Hepatocyte (in vitro differentiated cells): Measurements from ENCODE around the gene RNF121. TPM values are rescaled to one million over a fixed set of nuclear protein-coding genes. Genes with fewer than 3 reads are reported as not detected.

Source experiments
- DNase-seq: peaks from one replicate; pipeline ENCODE4 v3.0.0-alpha.2; 2016; ENCODE audit warnings: low spot score
- H2AFZ ChIP-seq: fragments of 200-600 bp; sonication (generic); 2 replicates; pipeline ENCODE4 v1.6.0; 2016; ENCODE audit warnings: antibody characterized with exemption, mild to moderate bottlenecking
- H3K27ac ChIP-seq: fragments of 200-600 bp; sonication (generic); 2 replicates; pipeline ENCODE4 v1.5.1; 2016; ENCODE audit warnings: mild to moderate bottlenecking
- H3K27me3 ChIP-seq: fragments of 200-600 bp; sonication (generic); 2 replicates; pipeline ENCODE4 v1.6.1; 2016
- H3K36me3 ChIP-seq: fragments of 200-600 bp; sonication (generic); replicated peaks from 2 replicates; pipeline ENCODE4 v1.5.1; 2016; ENCODE audit warnings: low read depth; ENCODE audit not compliant: insufficient read depth
- H3K4me1 ChIP-seq: fragments of 200-600 bp; sonication (generic); 2 replicates; pipeline ENCODE4 v1.5.1; 2016; ENCODE audit warnings: mild to moderate bottlenecking, moderate library complexity; ENCODE audit not compliant: insufficient read depth
- H3K4me2 ChIP-seq: fragments of 200-600 bp; sonication (generic); 2 replicates; pipeline ENCODE4 v1.6.0; 2016
- H3K4me3 ChIP-seq: fragments of 200-600 bp; sonication (generic); 2 replicates; pipeline ENCODE4 v1.5.1; 2016; ENCODE audit warnings: mild to moderate bottlenecking
- H3K79me2 ChIP-seq: fragments of 200-600 bp; sonication (generic); 2 replicates; pipeline ENCODE4 v1.6.0; 2017; ENCODE audit warnings: mild to moderate bottlenecking
- H3K9me2 ChIP-seq: fragments of 200-600 bp; sonication (generic); replicated peaks from 2 replicates; pipeline ENCODE4 v1.6.0; 2017; ENCODE audit warnings: mild to moderate bottlenecking; ENCODE audit not compliant: insufficient read depth
- H3K9me3 ChIP-seq: fragments of 200-600 bp; sonication (generic); 2 replicates; pipeline ENCODE4 v1.5.1; 2016; ENCODE audit warnings: low read depth, mild to moderate bottlenecking
- H4K20me1 ChIP-seq: fragments of 200-600 bp; sonication (generic); 2 replicates; pipeline ENCODE4 v1.6.0; 2016; ENCODE audit warnings: mild to moderate bottlenecking; ENCODE audit not compliant: insufficient read depth, poor library complexity, severe bottlenecking
- CTCF ChIP-seq: fragments of 200-600 bp; sonication (generic); IDR thresholded peaks from 2 replicates; pipeline ENCODE4 v1.5.1; 2016; ENCODE audit warnings: antibody characterized with exemption, mild to moderate bottlenecking; ENCODE audit not compliant: poor library complexity
- EZH2 ChIP-seq: fragments of 200-600 bp; sonication (generic); IDR thresholded peaks from 2 replicates; pipeline ENCODE4 v1.6.1; 2016; ENCODE audit warnings: antibody characterized with exemption, mild to moderate bottlenecking, borderline replicate concordance
- EZH2phosphoT487 ChIP-seq: fragments of 200-600 bp; sonication (generic); IDR thresholded peaks from one replicate; pipeline ENCODE4 v1.6.1; 2018; ENCODE audit warnings: antibody characterized with exemption, mild to moderate bottlenecking, low read depth, moderate library complexity; ENCODE audit not compliant: unreplicated experiment, severe bottlenecking
- WGBS: methylation state at CpG from one replicate; pipeline ENCODE4 v1.1.6; 2016; ENCODE audit warnings: low lambda C conversion rate; ENCODE audit errors: missing lambda C conversion rate; 5-methylcytosine and 5-hydroxymethylcytosine counted together
- polyA plus RNA-seq: library from polyadenylated mRNA; unstranded; fragments of >200 nt; fragmentation: Nextera tagmentation; extraction: Ambion mirVana; gene quantifications from 2 replicates; pipeline ENCODE4 v1.2.1, GENCODE V29; 2016
- total RNA-seq: library from RNA; depleted of rRNA; stranded (reverse); fragments of >200 nt; gene quantifications from 2 replicates; pipeline ENCODE4 v1.2.3, GENCODE V29; 2014

The RNF121 gene
- total and polyA plus RNA-seq, 2 experiments from 2014 or later: 26.5 to 29.4 TPM

- WGBS: 87% methylated on average over 7 of the region's 7 CpGs
- Histone ChIP-seq H3K27me3 (no peaks in the 10 kb centered on the region), H2AFZ (no peak overlapping the region), H3K4me3 (no peak overlapping the region), H3K4me2 (no peak overlapping the region), H3K79me2 (no peaks in the 10 kb centered on the region), H3K9me2 (no peaks in the 10 kb centered on the region), H3K36me3 (no peaks in the 10 kb centered on the region), H3K27ac (peak overlapping the region; percentile 15), H3K4me1 (no peaks in the 10 kb centered on the region), H3K9me3 (no peaks in the 10 kb centered on the region), H4K20me1 (no peaks in the 10 kb centered on the region)
- DNase-seq: no peak
- TF ChIP-seq EZH2: no peak
Measured at GRCh38 chr11:71914617-71915189, 14.1 kb upstream of the RNF121 start.

GRCh38 chr11:71917646-71918140, 11.2 kb upstream of the RNF121 start:
- TF ChIP-seq CTCF: no peak
- TF ChIP-seq EZH2phosphoT487: no peak
- no peak for TF ChIP-seq EZH2
- Histone ChIP-seq H3K9me3 (no peaks in the 10 kb centered on the region), H3K36me3 (no peaks in the 10 kb centered on the region), H3K27me3 (no peaks in the 10 kb centered on the region), H3K4me2 (no peak overlapping the region), H2AFZ (no peak overlapping the region), H4K20me1 (no peaks in the 10 kb centered on the region), H3K4me3 (no peak overlapping the region), H3K9me2 (no peaks in the 10 kb centered on the region), H3K79me2 (no peaks in the 10 kb centered on the region), H3K4me1 (no peaks in the 10 kb centered on the region), H3K27ac (no peak overlapping the region)
- no peak for DNase-seq
- 96% methylated on average over 9 of the region's 9 CpGs for WGBS

- H3K4me1 ChIP-seq: peaks cover 9% of the 10 kb centered on the region
- no peaks in the 10 kb centered on the region for H3K27me3 ChIP-seq
- H3K79me2 ChIP-seq: peaks cover 56% of the 10 kb centered on the region
- under 1% methylated on average over 39 of the region's 40 CpGs for WGBS
- H2AFZ ChIP-seq: peak within 1 kb of the TSS; percentile 78
- peak; percentile 90 for DNase-seq
- no peaks in the 10 kb centered on the region for H3K9me2 ChIP-seq
- peak within 1 kb of the TSS; percentile 70 for H3K4me3 ChIP-seq
- peak within 1 kb of the TSS; percentile 90 for H3K27ac ChIP-seq
- peaks cover 4% of the 10 kb centered on the region for H4K20me1 ChIP-seq
- H3K9me3 ChIP-seq: no peaks in the 10 kb centered on the region
- TF ChIP-seq EZH2phosphoT487 (no peak), CTCF (no peak), EZH2 (no peak)
- no peaks in the 10 kb centered on the region for H3K36me3 ChIP-seq
- H3K4me2 ChIP-seq: peak within 1 kb of the TSS; percentile 94
Measured at GRCh38 chr11:71927820-71928736, 768 bp upstream of the RNF121 start, which contains the start of gene XNDC1N. TSS of gene XNDC1N (minus strand) at chr11:71928594. CDS start at chr11:71923353, 5,241 bp downstream.

- Histone ChIP-seq H3K79me2 (peaks cover 70% of the 10 kb centered on the region), H3K36me3 (no peaks in the 10 kb centered on the region), H4K20me1 (peaks cover 11% of the 10 kb centered on the region), H3K9me2 (no peaks in the 10 kb centered on the region), H3K4me2 (peak overlapping the region; percentile 94), H3K27me3 (no peaks in the 10 kb centered on the region), H3K4me3 (peak overlapping the region; percentile 70), H3K9me3 (no peaks in the 10 kb centered on the region), H2AFZ (peak overlapping the region; percentile 78), H3K4me1 (peaks cover 9% of the 10 kb centered on the region), H3K27ac (no peak overlapping the region)
- TF ChIP-seq CTCF (no peak), EZH2 (no peak), EZH2phosphoT487 (no peak)
- 13% methylated on average over 6 of the region's 6 CpGs for WGBS
- DNase-seq: no peak
Measured at GRCh38 chr11:71929491-71929890, 645 bp downstream of the RNF121 start.
